T-helper 2 cell treated with Interferon-gamma antibody and Interleukin-4, amounts not matched to agents 5 μg/mL and 100 μg/mL, for 36 hours (primary cell): ENCODE results near the gene OR5L1.

ENCODE experiments used
- DNase-seq: peaks from one replicate; pipeline ENCODE4 v3.0.0; 2021; ENCODE audit warnings: low spot score
- H3K27ac Mint-ChIP-seq: one replicate; pipeline ENCODE4 v1.8.0; 2021; ENCODE audit warnings: mild to moderate bottlenecking, mixed read lengths
- H3K27me3 Mint-ChIP-seq: one replicate; pipeline ENCODE4 v1.8.0; 2021; ENCODE audit warnings: low read depth, mixed read lengths
- H3K36me3 Mint-ChIP-seq: one replicate; pipeline ENCODE4 v1.8.0; 2021; ENCODE audit warnings: low read depth, mixed read lengths
- H3K4me1 Mint-ChIP-seq: one replicate; pipeline ENCODE4 v1.8.0; 2021; ENCODE audit warnings: low read depth, mixed read lengths
- H3K4me3 Mint-ChIP-seq: one replicate; pipeline ENCODE4 v1.8.0; 2022; ENCODE audit warnings: mild to moderate bottlenecking, moderate library complexity, mixed read lengths
- H3K9me3 Mint-ChIP-seq: one replicate; pipeline ENCODE4 v1.8.0; 2021; ENCODE audit warnings: mixed read lengths

OR5L1 gene

GRCh38 chr11:55811067-55811466 is at the start of gene OR5L1:
Gene OR5L1 (plus strand): TSS chr11:55811367. CDS start chr11:55811467, 100 bp downstream.
- H3K9me3 Mint-ChIP-seq, result peaks cover 47% of the 10 kb centered on the region
- H3K27ac Mint-ChIP-seq, result no peak within 1 kb of the TSS
- H3K36me3 Mint-ChIP-seq, result no peaks in the 10 kb centered on the region
- H3K4me3 Mint-ChIP-seq, result no peak within 1 kb of the TSS
- no peaks in the 10 kb centered on the region for H3K27me3 Mint-ChIP-seq
- H3K4me1 Mint-ChIP-seq, result no peaks in the 10 kb centered on the region
- no peak for DNase-seq

- Mint-ChIP-seq H3K9me3 (peaks cover 44% of the 10 kb centered on the region), H3K27ac (no peak within 1 kb of the TSS), H3K4me1 (no peaks in the 10 kb centered on the region)
These were observed 38.0 kb upstream of the OR5L1 start, which contains the start of gene OR5D13 for GRCh38 chr11:55773138-55773537. Gene OR5D13 (plus strand): TSS chr11:55773438. CDS start chr11:55773438, 0 bp downstream.

GRCh38 chr11:55791606-55792005 is 19.6 kb upstream of the OR5L1 start:
- Mint-ChIP-seq H3K27ac (no peak overlapping the region), H3K4me3 (no peak overlapping the region), H3K27me3 (no peaks in the 10 kb centered on the region), H3K36me3 (no peaks in the 10 kb centered on the region), H3K9me3 (peaks cover 41% of the 10 kb centered on the region), H3K4me1 (no peaks in the 10 kb centered on the region)
- DNase-seq, result no peak

More at GRCh38 chr11:55773138-55773537, 38.0 kb upstream of the OR5L1 start, which contains the start of gene OR5D13:
- no peaks in the 10 kb centered on the region for H3K36me3 Mint-ChIP-seq
- no peak within 1 kb of the TSS for H3K4me3 Mint-ChIP-seq
- no peaks in the 10 kb centered on the region for H3K27me3 Mint-ChIP-seq
- DNase-seq, result no peak

- H3K4me3 Mint-ChIP-seq, result no peak overlapping the region
- no peaks in the 10 kb centered on the region for H3K36me3 Mint-ChIP-seq
- H3K4me1 Mint-ChIP-seq, result no peaks in the 10 kb centered on the region
- no peak overlapping the region for H3K27ac Mint-ChIP-seq
- no peak for DNase-seq
- H3K9me3 Mint-ChIP-seq, result peaks cover 31% of the 10 kb centered on the region
- H3K27me3 Mint-ChIP-seq, result no peaks in the 10 kb centered on the region
These were observed 17.8 kb upstream of the OR5L1 start for GRCh38 chr11:55793321-55793720.

GRCh38 chr11:55795256-55795655 is 15.9 kb upstream of the OR5L1 start, which contains the start of gene OR5D14:
Gene OR5D14 (plus strand): TSS chr11:55795556. CDS start chr11:55795556, 0 bp downstream.
- H3K9me3 Mint-ChIP-seq, result peaks cover 42% of the 10 kb centered on the region
- H3K36me3 Mint-ChIP-seq, result no peaks in the 10 kb centered on the region
- no peaks in the 10 kb centered on the region for H3K27me3 Mint-ChIP-seq
- H3K4me1 Mint-ChIP-seq, result no peaks in the 10 kb centered on the region
- no peak within 1 kb of the TSS for H3K4me3 Mint-ChIP-seq
- no peak within 1 kb of the TSS for H3K27ac Mint-ChIP-seq
- no peak for DNase-seq

GRCh38 chr11:55806248-55806647 is 4.9 kb upstream of the OR5L1 start:
- no peaks in the 10 kb centered on the region for H3K36me3 Mint-ChIP-seq
- no peaks in the 10 kb centered on the region for H3K27me3 Mint-ChIP-seq
- H3K4me1 Mint-ChIP-seq, result no peaks in the 10 kb centered on the region
- DNase-seq, result no peak
- H3K4me3 Mint-ChIP-seq, result no peak overlapping the region
- no peak overlapping the region for H3K27ac Mint-ChIP-seq
- peaks cover 54% of the 10 kb centered on the region for H3K9me3 Mint-ChIP-seq

GRCh38 chr11:55819330-55819729 is 8.2 kb downstream of the OR5L1 start, which contains the start of gene OR5D18:
Gene OR5D18 (plus strand): TSS chr11:55819630. CDS start chr11:55819630, 0 bp downstream.
- Mint-ChIP-seq H3K36me3 (no peaks in the 10 kb centered on the region), H3K4me3 (no peak within 1 kb of the TSS), H3K27me3 (no peaks in the 10 kb centered on the region), H3K27ac (no peak within 1 kb of the TSS), H3K9me3 (peaks cover 58% of the 10 kb centered on the region), H3K4me1 (no peaks in the 10 kb centered on the region)
- DNase-seq, result no peak

GRCh38 chr11:55826919-55827318 is 15.8 kb downstream of the OR5L1 start, which contains the start of gene OR5L2:
Gene OR5L2 (plus strand): TSS chr11:55827219. CDS start chr11:55827219, 0 bp downstream.
- H3K27me3 Mint-ChIP-seq, result no peaks in the 10 kb centered on the region
- no peak within 1 kb of the TSS for H3K4me3 Mint-ChIP-seq
- H3K4me1 Mint-ChIP-seq, result no peaks in the 10 kb centered on the region
- no peak for DNase-seq
- H3K27ac Mint-ChIP-seq, result no peak within 1 kb of the TSS
- H3K36me3 Mint-ChIP-seq, result no peaks in the 10 kb centered on the region
- peaks cover 26% of the 10 kb centered on the region for H3K9me3 Mint-ChIP-seq

GRCh38 chr11:55838452-55838851 is 27.3 kb downstream of the OR5L1 start, which contains the start of gene OR5D16:
Gene OR5D16 (plus strand): TSS chr11:55838752. CDS start chr11:55838752, 0 bp downstream.
- DNase-seq, result no peak
- Mint-ChIP-seq H3K4me3 (no peak within 1 kb of the TSS), H3K36me3 (no peaks in the 10 kb centered on the region)

GRCh38 chr11:55847453-55847852 is 36.3 kb downstream of the OR5L1 start:
- no peak overlapping the region for H3K4me3 Mint-ChIP-seq
- H3K36me3 Mint-ChIP-seq, result no peaks in the 10 kb centered on the region
- H3K9me3 Mint-ChIP-seq, result peaks cover 45% of the 10 kb centered on the region
- no peak overlapping the region for H3K27ac Mint-ChIP-seq
- H3K27me3 Mint-ChIP-seq, result no peaks in the 10 kb centered on the region
- no peak for DNase-seq
- no peaks in the 10 kb centered on the region for H3K4me1 Mint-ChIP-seq

More at GRCh38 chr11:55838452-55838851, 27.3 kb downstream of the OR5L1 start, which contains the start of gene OR5D16:
- H3K27ac Mint-ChIP-seq, result no peak within 1 kb of the TSS
- H3K4me1 Mint-ChIP-seq, result no peaks in the 10 kb centered on the region
- H3K27me3 Mint-ChIP-seq, result no peaks in the 10 kb centered on the region
- peaks cover 44% of the 10 kb centered on the region for H3K9me3 Mint-ChIP-seq

GRCh38 chr11:55849037-55849436 is 37.9 kb downstream of the OR5L1 start:
- no peak overlapping the region for H3K27ac Mint-ChIP-seq
- no peaks in the 10 kb centered on the region for H3K27me3 Mint-ChIP-seq
- H3K4me1 Mint-ChIP-seq, result no peaks in the 10 kb centered on the region
- no peaks in the 10 kb centered on the region for H3K36me3 Mint-ChIP-seq
- DNase-seq, result no peak
- H3K4me3 Mint-ChIP-seq, result no peak overlapping the region
- H3K9me3 Mint-ChIP-seq, result peaks cover 55% of the 10 kb centered on the region

- Mint-ChIP-seq H3K4me3 (no peak overlapping the region), H3K36me3 (no peaks in the 10 kb centered on the region), H3K4me1 (no peaks in the 10 kb centered on the region), H3K27ac (no peak overlapping the region), H3K9me3 (peaks cover 47% of the 10 kb centered on the region), H3K27me3 (no peaks in the 10 kb centered on the region)
- no peak for DNase-seq
These were observed 41.0 kb downstream of the OR5L1 start for GRCh38 chr11:55852141-55852540.

- no peaks in the 10 kb centered on the region for H3K4me1 Mint-ChIP-seq
- H3K27ac Mint-ChIP-seq, result no peak overlapping the region
- H3K27me3 Mint-ChIP-seq, result no peaks in the 10 kb centered on the region
These were observed 43.5 kb downstream of the OR5L1 start for GRCh38 chr11:55854704-55855103.

More at GRCh38 chr11:55854704-55855103, 43.5 kb downstream of the OR5L1 start:
- Mint-ChIP-seq H3K9me3 (peaks cover 44% of the 10 kb centered on the region), H3K36me3 (no peaks in the 10 kb centered on the region), H3K4me3 (no peak overlapping the region)
- no peak for DNase-seq
